A549 (cell line): ENCODE data around the gene PCDHGA5. TPM values are rescaled to one million over a fixed set of nuclear protein-coding genes. Genes with fewer than 3 reads are reported as not detected.

ENCODE experiments used
- ATAC-seq, 2 experiments: fragments of 200-7000 bp in 1 of 2; fragments of >200 bp in 1 of 2; cut with Nextera tagmentation in 1 of 2; cut with Tn5 transposase in 1 of 2; 3 replicates each; pipeline versions ENCODE4 v1.8.0 to v1.9.1; 2018 to 2020; ENCODE audit warnings: mild to moderate bottlenecking in 1 of 2, moderate library complexity in 1 of 2
- CTCF ChIA-PET: fragments of 300-600 bp; sonication (Branson Sonifier 250); formaldehyde crosslinking; extraction: SDS; loops from one replicate; lab custom pipeline; 2021; ENCODE audit warnings: antibody characterized with exemption, inconsistent platforms; lab: Yijun Ruan, JAX
- POLR2A ChIA-PET: fragments of 350-600 bp; formaldehyde crosslinking; extraction: SDS; loops from one replicate; lab custom pipeline; 2021; ENCODE audit warnings: antibody characterized with exemption, inconsistent platforms; lab: Yijun Ruan, JAX
- DNase-seq, 2 experiments: peaks; one replicate each; pipeline versions ENCODE4 v3.0.0 to v3.0.0-alpha.2; 2011 to 2016; ENCODE audit warnings: low read depth in 1 of 2, low spot score in 1 of 2
- FAIRE-seq: peaks from 2 replicates; lab custom pipeline; 2011; peaks lifted over from hg19 to GRCh38; lab: Jason Lieb, UNC
- H3K27ac ChIP-seq, 2 experiments: fragments of >200 bp; sonication (Bioruptor Twin); formaldehyde crosslinking; 3 replicates each; pipeline ENCODE4 v1.5.1; 2016 to 2017
- H3K4me1 ChIP-seq: fragments of >200 bp; sonication (Bioruptor Twin); formaldehyde crosslinking; 3 replicates; pipeline ENCODE4 v1.6.1; 2016
- H3K4me2 ChIP-seq: fragments of >200 bp; sonication (Bioruptor Twin); formaldehyde crosslinking; 3 replicates; pipeline ENCODE4 v1.6.1; 2016
- H3K4me3 ChIP-seq: fragments of >200 bp; sonication (Bioruptor Twin); formaldehyde crosslinking; 3 replicates; pipeline ENCODE4 v1.5.1; 2016
- H3K9me3 ChIP-seq: fragments of >200 bp; sonication (Bioruptor Twin); formaldehyde crosslinking; 3 replicates; pipeline ENCODE4 v1.6.1; 2016
- ATOH8 ChIP-seq: fragments of 250-450 bp; sonication (Bioruptor Pico); IDR thresholded peaks from 2 replicates; pipeline ENCODE4 v1.5.0; 2020; ENCODE audit warnings: low read depth, mild to moderate bottlenecking, moderate library complexity
- BCL3 ChIP-seq: fragments of >200 bp; sonication (Bioruptor Twin); formaldehyde crosslinking; IDR thresholded peaks from 3 replicates; pipeline ENCODE4 v1.6.1; 2016
- CBX2 ChIP-seq: fragments of 200-600 bp; sonication (generic); IDR thresholded peaks from 2 replicates; pipeline ENCODE4 v1.6.1; 2016; ENCODE audit warnings: low read depth, mild to moderate bottlenecking, borderline replicate concordance
- CHD2 ChIP-seq: fragments of 150-350 bp; IDR thresholded peaks from 2 replicates; pipeline ENCODE4 v1.6.1; 2014; ENCODE audit warnings: low read length; ENCODE audit not compliant: partially characterized antibody
- CHD4 ChIP-seq: fragments of 200-600 bp; sonication (generic); IDR thresholded peaks from 2 replicates; pipeline ENCODE4 v1.6.1; 2016; ENCODE audit warnings: antibody characterized with exemption, mild to moderate bottlenecking, borderline replicate concordance
- E2F6 ChIP-seq: IDR thresholded peaks from 2 replicates; pipeline ENCODE4 v1.6.1; 2012; ENCODE audit warnings: low read depth, borderline replicate concordance
- EP300 ChIP-seq, 2 experiments: fragments of >200 bp; sonication (Bioruptor Twin); formaldehyde crosslinking; IDR thresholded peaks; 2 replicates in 1 of 2; 3 replicates in 1 of 2; pipeline ENCODE4 v1.6.1; 2016 to 2017
- ESRRA ChIP-seq: fragments of 150-350 bp; IDR thresholded peaks from 2 replicates; pipeline ENCODE4 v1.6.1; 2014; ENCODE audit warnings: mild to moderate bottlenecking, low read length, borderline replicate concordance
- HES2 ChIP-seq: fragments of >200 bp; sonication (Bioruptor Twin); formaldehyde crosslinking; IDR thresholded peaks from 2 replicates; pipeline ENCODE4 v1.6.1; 2016
- HOXA7 ChIP-seq: fragments of 250-450 bp; sonication (Bioruptor Pico); IDR thresholded peaks from 2 replicates; pipeline ENCODE4 v1.5.0; 2020; ENCODE audit warnings: mild to moderate bottlenecking, moderate library complexity
- JUN ChIP-seq, 2 experiments: fragments of >200 bp; sonication (Bioruptor Twin); formaldehyde crosslinking; IDR thresholded peaks; 2 replicates in 1 of 2; 3 replicates in 1 of 2; pipeline ENCODE4 v1.6.1; 2016 to 2017
- KDM1A ChIP-seq: fragments of 200-600 bp; sonication (generic); IDR thresholded peaks from 2 replicates; pipeline ENCODE4 v1.6.1; 2016; ENCODE audit warnings: low read depth, mild to moderate bottlenecking
- MAFK ChIP-seq: fragments of 450-650 bp; IDR thresholded peaks from 2 replicates; pipeline ENCODE4 v1.6.1; 2014; ENCODE audit not compliant: partially characterized antibody
- NFE2L2 ChIP-seq: fragments of 150-350 bp; conservative IDR thresholded peaks from 2 replicates; pipeline ENCODE4 v1.6.1; 2014; ENCODE audit warnings: low read length
- PHF8 ChIP-seq: fragments of 200-600 bp; sonication (generic); IDR thresholded peaks from 2 replicates; pipeline ENCODE4 v1.6.1; 2016; ENCODE audit warnings: low read depth, mild to moderate bottlenecking, antibody characterized with exemption, moderate library complexity, borderline replicate concordance
- POLR2A ChIP-seq: IDR thresholded peaks from 2 replicates; pipeline ENCODE4 v1.6.1; 2012; ENCODE audit warnings: mild to moderate bottlenecking, low read length
- RAD21 ChIP-seq, 2 experiments: fragments of >200 bp in 1 of 2; sonication (Bioruptor Twin) in 1 of 2; formaldehyde crosslinking in 1 of 2; IDR thresholded peaks in 1 of 2; conservative IDR thresholded peaks in 1 of 2; 2 replicates in 1 of 2; 3 replicates in 1 of 2; pipeline ENCODE4 v1.6.1; 2012 to 2018; ENCODE audit warnings: inconsistent platforms in 1 of 2
- RARB ChIP-seq: fragments of 250-450 bp; sonication (Bioruptor Pico); IDR thresholded peaks from 2 replicates; pipeline ENCODE4 v1.8.0; 2021; ENCODE audit warnings: mild to moderate bottlenecking, moderate library complexity
- RFX5 ChIP-seq: fragments of 450-650 bp; IDR thresholded peaks from 2 replicates; pipeline ENCODE4 v1.7.1; 2014; ENCODE audit warnings: antibody characterized with exemption, mild to moderate bottlenecking, moderate library complexity
- SREBF2 ChIP-seq: fragments of 450-650 bp; IDR thresholded peaks from 2 replicates; pipeline ENCODE4 v1.6.1; 2014; ENCODE audit warnings: mild to moderate bottlenecking, moderate library complexity
- TFCP2L1 ChIP-seq: fragments of 250-450 bp; sonication (Bioruptor Pico); IDR thresholded peaks from 2 replicates; pipeline ENCODE4 v1.5.0; 2021; ENCODE audit warnings: mild to moderate bottlenecking
- ZC3H11A ChIP-seq: fragments of 450-650 bp; IDR thresholded peaks from 2 replicates; pipeline ENCODE4 v1.6.1; 2014; ENCODE audit warnings: antibody characterized with exemption, mild to moderate bottlenecking
- ZSCAN20 ChIP-seq: fragments of 250-450 bp; sonication (Bioruptor Pico); IDR thresholded peaks from 2 replicates; pipeline ENCODE4 v1.8.0; 2022; ENCODE audit warnings: mild to moderate bottlenecking, moderate library complexity
- WGBS: methylation state at CpG from one replicate; pipeline ENCODE4 v1.1.6; 2017; ENCODE audit errors: missing lambda C conversion rate; 5-methylcytosine and 5-hydroxymethylcytosine counted together
- polyA plus RNA-seq, 4 experiments: library from polyadenylated mRNA; depleted of rRNA in 3 of 4; stranded (reverse); fragments of >200 nt; fragmentation: RNase III in 1 of 4; extraction: RNeasy Plus Mini Kit Qiagen cat#74134 plus additional on column Dnase treatment in 1 of 4; gene quantifications; 2 replicates in 3 of 4; 3 replicates in 1 of 4; pipeline ENCODE4 v1.2.3, GENCODE V29; 2011 to 2017

PCDHGA5 gene
- polyA plus RNA-seq, 2 of the 4 experiments (the other 2 are of a cell fraction): 0.13 to 0.37 TPM

GRCh38 chr5:141354900-141355469 is 9.0 kb upstream of the PCDHGA5 start, which contains the start of gene PCDHGA4:
Gene PCDHGA4, plus strand, starts transcription at chr5:141355021. Its CDS starts 87 bp downstream, at chr5:141355108.
- no peak within 1 kb of the TSS for H3K4me3 ChIP-seq
- no peak within 1 kb of the TSS for H3K27ac ChIP-seq
- no peak within 1 kb of the TSS for H3K4me2 ChIP-seq
- POLR2A ChIA-PET: no interaction called here
- DNase-seq (no peak), ATAC-seq (no peak), FAIRE-seq (no peak)
- no peak for TF ChIP-seq BCL3
- TF ChIP-seq EP300 (IDR thresholded peaks at IDR 0.05): no peak
- TF ChIP-seq PHF8: no peak
- TF ChIP-seq RARB (CRISPR knock-in tag): no peak
- no peak for TF ChIP-seq ZSCAN20 (CRISPR knock-in tag)
- no peak for TF ChIP-seq MAFK
- TF ChIP-seq RFX5: no peak
- no peak for TF ChIP-seq HES2
- CTCF ChIA-PET: interaction anchor here (0.6 to 3.0 kb wide), 5 partner anchors 9 to 212 kb away, joined by 3 to 13 read pairs (median 4); partner anchors contain the start of gene PCDHGA5
- peaks cover 52% of the 10 kb centered on the region for H3K9me3 ChIP-seq
- no peaks in the 10 kb centered on the region for H3K4me1 ChIP-seq
- 54% methylated on average over 23 of the region's 29 CpGs for WGBS

- WGBS: 74% methylated on average over 24 of the region's 24 CpGs
- DNase-seq (no peak), FAIRE-seq (no peak), ATAC-seq (no peak)
- Histone ChIP-seq H3K4me1 (no peaks in the 10 kb centered on the region), H3K4me2 (no peak overlapping the region), H3K27ac (no peak overlapping the region), H3K4me3 (no peak overlapping the region), H3K9me3 (peaks cover 58% of the 10 kb centered on the region)
- ChIA-PET POLR2A (no interaction called here), CTCF (interaction anchor here (1.3 to 3.0 kb wide), 4 partner anchors 9 to 212 kb away, joined by 3 to 13 read pairs (median 4); partner anchors contain the start of gene PCDHGA5)
- TF ChIP-seq HOXA7 (CRISPR knock-in tag) (no peak), CHD4 (no peak), RAD21 (conservative IDR thresholded peaks at IDR 0.05 in 1 of 2, IDR thresholded peaks at IDR 0.05 in 1 of 2) (no peak), ZC3H11A (no peak), CHD2 (no peak), BCL3 (no peak), KDM1A (no peak), SREBF2 (no peak), JUN (IDR thresholded peaks at IDR 0.05) (no peak), E2F6 (no peak), NFE2L2 (no peak), POLR2A (no peak), EP300 (IDR thresholded peaks at IDR 0.05) (no peak)
Measured at GRCh38 chr5:141355641-141356040, 8.3 kb upstream of the PCDHGA5 start.

- ATAC-seq (no peak), FAIRE-seq (no peak), DNase-seq (no peak)
- TF ChIP-seq ESRRA: no peak
- TF ChIP-seq CBX2: no peak
- TF ChIP-seq TFCP2L1 (CRISPR knock-in tag): no peak
- no peak for TF ChIP-seq ATOH8 (CRISPR knock-in tag)
- 52% methylated on average over 5 of the region's 5 CpGs for WGBS
- H3K27ac ChIP-seq: no peak overlapping the region
- no peak overlapping the region for H3K4me3 ChIP-seq
- ChIA-PET POLR2A (no interaction called here), CTCF (interaction anchor here (1.3 to 3.0 kb wide), 4 partner anchors 8 to 211 kb away, joined by 3 to 13 read pairs (median 4); partner anchors contain the start of gene PCDHGA5)
- no peak overlapping the region for H3K4me2 ChIP-seq
- peaks cover 58% of the 10 kb centered on the region for H3K9me3 ChIP-seq
- H3K4me1 ChIP-seq: no peaks in the 10 kb centered on the region
Measured at GRCh38 chr5:141356133-141356532, 7.8 kb upstream of the PCDHGA5 start.
